ENCODE data around the gene ATP8A2.

Gene ATP8A2

DNA sequence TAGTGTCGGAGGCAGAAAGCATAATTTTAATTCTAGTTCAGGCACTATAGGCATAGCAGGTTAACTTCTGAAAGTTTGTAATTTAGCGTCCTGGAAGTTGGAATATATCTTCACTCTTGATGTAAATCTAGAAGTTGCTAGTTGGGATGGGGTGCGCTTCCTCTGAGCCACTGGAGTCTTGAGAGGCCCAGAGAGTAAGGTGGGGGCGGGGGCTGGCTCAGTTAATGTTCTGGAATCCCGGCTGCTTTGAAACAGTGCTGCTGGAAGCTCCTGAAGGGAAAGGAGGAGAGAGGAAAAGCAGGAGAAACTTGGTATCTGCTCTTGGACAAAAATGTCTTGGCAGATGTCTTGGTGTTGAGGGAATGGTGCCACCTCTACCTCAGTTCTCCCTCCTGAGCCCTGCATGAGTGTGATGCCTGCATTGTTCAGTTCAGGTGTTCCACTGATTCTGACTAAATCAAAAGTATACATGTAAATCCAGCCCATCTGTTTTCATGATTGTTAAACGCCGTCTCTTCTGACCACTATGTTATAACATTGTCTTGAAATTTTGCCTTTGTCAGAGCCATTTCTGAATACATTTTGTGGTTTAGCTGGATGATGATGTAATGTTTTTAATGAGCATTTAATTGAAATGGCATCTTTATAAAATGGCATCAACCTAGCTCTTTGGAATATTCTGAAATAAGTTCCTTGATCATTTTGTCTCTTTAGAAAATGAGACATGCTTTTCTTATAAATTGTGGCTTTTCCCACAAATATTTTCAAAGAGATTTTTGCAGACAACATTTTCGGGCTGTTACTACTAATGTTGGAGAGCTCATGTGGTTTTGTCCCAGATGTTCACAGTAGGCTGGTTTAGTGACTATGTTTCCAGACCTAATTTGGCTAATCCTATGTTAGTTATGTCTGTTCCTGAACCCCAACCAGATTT, 477.3 kb downstream of the ATP8A2 start:
- in situ Hi-C loops (cut with MboI; ENCODE audit: low sequenced_read_pairs, unreplicated experiment) = no loop called here
- TF ChIP-seq, protein P1, sequence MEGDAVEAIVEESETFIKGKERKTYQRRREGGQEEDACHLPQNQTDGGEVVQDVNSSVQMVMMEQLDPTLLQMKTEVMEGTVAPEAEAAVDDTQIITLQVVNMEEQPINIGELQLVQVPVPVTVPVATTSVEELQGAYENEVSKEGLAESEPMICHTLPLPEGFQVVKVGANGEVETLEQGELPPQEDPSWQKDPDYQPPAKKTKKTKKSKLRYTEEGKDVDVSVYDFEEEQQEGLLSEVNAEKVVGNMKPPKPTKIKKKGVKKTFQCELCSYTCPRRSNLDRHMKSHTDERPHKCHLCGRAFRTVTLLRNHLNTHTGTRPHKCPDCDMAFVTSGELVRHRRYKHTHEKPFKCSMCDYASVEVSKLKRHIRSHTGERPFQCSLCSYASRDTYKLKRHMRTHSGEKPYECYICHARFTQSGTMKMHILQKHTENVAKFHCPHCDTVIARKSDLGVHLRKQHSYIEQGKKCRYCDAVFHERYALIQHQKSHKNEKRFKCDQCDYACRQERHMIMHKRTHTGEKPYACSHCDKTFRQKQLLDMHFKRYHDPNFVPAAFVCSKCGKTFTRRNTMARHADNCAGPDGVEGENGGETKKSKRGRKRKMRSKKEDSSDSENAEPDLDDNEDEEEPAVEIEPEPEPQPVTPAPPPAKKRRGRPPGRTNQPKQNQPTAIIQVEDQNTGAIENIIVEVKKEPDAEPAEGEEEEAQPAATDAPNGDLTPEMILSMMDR (IDR thresholded peaks at IDR 0.05; ENCODE audit: borderline replicate concordance, control extremely low read depth, extremely low read depth, insufficient read depth, missing control alignments) = no peak
- no peak for DNase-seq (ENCODE audit: low spot score)

DNA sequence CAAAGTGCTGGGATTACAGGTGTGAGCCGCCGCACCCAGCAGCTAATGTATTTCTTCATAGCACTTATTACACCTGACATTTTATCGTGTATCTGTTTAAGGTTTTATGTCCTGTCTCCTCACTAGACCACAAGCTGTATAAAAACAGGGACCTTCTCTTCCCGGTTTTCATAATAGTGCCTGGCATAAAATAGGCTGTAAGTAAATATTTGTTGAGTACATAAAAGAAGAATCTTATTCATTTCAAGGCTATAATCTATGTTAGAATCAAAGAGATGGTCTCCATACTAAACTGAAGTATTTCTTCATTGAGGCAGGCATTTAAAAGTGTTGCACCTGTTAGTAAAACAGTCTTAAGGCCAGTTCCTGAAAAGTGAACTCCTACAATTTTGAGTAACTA, 486.1 kb downstream of the ATP8A2 start:
- no peak for DNase-seq (ENCODE audit: low spot score)
- in situ Hi-C loops (cut with MboI; ENCODE audit: low sequenced_read_pairs, unreplicated experiment) = no loop called here
- TF ChIP-seq, protein P1 (IDR thresholded peaks at IDR 0.05; ENCODE audit: borderline replicate concordance, control extremely low read depth, extremely low read depth, insufficient read depth, missing control alignments) = no peak

DNA sequence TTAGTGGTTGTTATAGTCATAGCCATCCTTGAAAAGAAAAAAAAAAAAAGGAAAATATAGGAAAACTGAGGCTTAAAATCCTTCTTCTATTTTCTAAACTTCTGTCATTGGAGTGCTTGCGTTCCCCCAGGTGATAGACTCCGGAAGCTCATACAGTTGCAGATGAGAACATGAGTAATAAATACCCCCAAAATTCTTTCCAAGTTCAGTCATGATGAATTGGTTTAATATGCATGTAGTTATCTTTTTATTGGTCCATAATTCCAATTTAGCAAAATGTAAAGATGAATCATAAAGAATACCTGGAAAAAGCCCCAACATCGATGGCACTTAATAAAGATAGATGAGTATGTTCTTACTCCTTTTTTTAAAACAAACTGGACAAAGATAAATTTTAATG, 487.8 kb downstream of the ATP8A2 start:
- TF ChIP-seq, protein P1 (IDR thresholded peaks at IDR 0.05; ENCODE audit: borderline replicate concordance, control extremely low read depth, extremely low read depth, insufficient read depth, missing control alignments) = no peak
- no peak for DNase-seq (ENCODE audit: low spot score)
- in situ Hi-C loops (cut with MboI; ENCODE audit: low sequenced_read_pairs, unreplicated experiment) = no loop called here

DNA sequence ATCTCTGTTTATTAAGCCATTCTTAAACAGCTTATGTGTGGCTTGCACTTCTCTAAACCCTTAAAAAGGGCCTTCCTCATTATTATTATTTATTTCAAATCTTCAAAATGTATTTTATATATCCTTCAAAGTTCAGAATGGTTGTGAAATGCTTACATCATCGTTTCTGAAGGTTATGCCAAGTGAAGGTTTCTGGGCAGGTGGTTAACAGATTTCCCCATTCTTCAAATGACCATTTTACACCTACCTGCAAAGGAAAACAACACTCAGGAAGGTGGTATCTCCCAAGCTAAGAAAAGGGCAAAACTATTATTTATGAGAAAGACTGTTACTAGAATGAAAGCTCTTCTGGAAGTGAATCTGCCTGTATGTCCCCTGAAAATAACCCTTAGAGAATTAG, 488.5 kb downstream of the ATP8A2 start:
- TF ChIP-seq, protein P1 (IDR thresholded peaks at IDR 0.05; ENCODE audit: borderline replicate concordance, control extremely low read depth, extremely low read depth, insufficient read depth, missing control alignments) = no peak
- in situ Hi-C loops (cut with MboI; ENCODE audit: low sequenced_read_pairs, unreplicated experiment) = no loop called here
- DNase-seq (ENCODE audit: low spot score) = no peak

DNA sequence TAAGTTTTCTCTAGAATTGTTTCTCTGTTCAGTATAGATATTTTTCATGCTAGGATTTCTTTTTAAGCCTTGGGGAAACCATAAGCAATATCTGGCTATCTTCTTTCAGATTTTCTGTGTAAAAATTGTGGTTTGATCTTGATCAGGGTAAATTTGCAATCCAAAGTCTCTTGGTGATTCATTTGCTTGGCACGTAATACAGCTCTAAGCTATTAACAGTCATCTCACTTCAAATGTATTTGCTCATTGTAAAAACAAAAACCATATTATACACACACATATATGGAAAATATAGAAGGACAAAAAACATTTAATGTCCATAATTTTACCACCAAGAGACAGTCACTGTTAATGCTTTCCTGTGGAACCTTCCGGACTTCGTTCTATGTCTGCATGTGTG, 489.1 kb downstream of the ATP8A2 start:
- in situ Hi-C loops (cut with MboI; ENCODE audit: low sequenced_read_pairs, unreplicated experiment) = no loop called here
- no peak for DNase-seq (ENCODE audit: low spot score)
- TF ChIP-seq, protein P1 (IDR thresholded peaks at IDR 0.05; ENCODE audit: borderline replicate concordance, control extremely low read depth, extremely low read depth, insufficient read depth, missing control alignments) = no peak

DNA sequence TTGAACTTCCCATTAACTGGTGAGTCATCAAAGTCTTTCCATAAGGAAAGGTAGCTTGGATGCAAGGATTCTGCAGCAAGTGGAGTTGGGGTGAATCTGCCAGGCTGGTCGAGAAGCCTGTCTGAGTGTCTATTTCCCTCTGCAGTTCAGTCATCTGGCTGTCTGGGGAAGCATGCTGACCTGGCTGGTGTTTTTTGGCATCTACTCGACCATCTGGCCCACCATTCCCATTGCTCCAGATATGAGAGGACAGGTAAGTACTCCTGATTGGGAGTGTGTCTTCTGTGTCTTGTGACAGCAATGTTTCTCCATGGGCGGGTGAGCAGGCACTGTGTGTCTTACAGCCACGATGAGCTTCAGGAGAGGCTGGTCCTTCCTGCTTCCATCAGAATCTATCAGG, 490.4 kb downstream of the ATP8A2 start:
- TF ChIP-seq, protein P1 (IDR thresholded peaks at IDR 0.05; ENCODE audit: borderline replicate concordance, control extremely low read depth, extremely low read depth, insufficient read depth, missing control alignments) = no peak
- DNase-seq (ENCODE audit: low spot score) = no peak
- in situ Hi-C loops (cut with MboI; ENCODE audit: low sequenced_read_pairs, unreplicated experiment) = no loop called here
